ENCODE data around the gene PSMB10. TPM values are rescaled to one million over a fixed set of nuclear protein-coding genes. Genes with fewer than 3 reads are reported as not detected.

Gene PSMB10
- total RNA-seq, 1 donor from 2014 or later: 21.7 TPM

DNA sequence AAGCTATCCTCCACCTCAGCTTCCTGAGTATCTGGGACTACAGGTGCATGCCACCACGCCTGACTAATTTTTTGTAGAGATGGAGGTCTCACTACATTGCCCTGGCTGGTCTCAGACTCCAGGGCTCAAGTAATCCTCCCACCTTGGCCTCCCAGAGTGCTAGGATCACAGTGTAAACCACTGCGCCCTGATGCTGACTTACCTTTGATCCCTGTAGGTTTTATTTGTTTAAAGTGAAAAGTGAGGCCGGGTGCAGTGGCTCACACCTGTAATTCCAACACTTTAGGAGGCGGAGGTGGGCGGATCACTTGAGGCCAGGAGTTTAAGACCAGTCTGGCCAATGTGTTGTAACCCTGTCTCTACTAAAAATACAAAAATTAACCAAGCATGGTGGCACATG, 34.9 kb downstream of the PSMB10 start:
- DNase-seq (ENCODE audit: low spot score) (no peak), ATAC-seq (peak; percentile 57)

GRCh38 chr16:67897231-67897630, 39.4 kb downstream of the PSMB10 start:
- DNase-seq (ENCODE audit: low spot score): no peak
- no peak for ATAC-seq

GRCh38 chr16:67893743-67894399, 42.8 kb downstream of the PSMB10 start:
- ATAC-seq (peak; percentile 6), DNase-seq (ENCODE audit: low spot score) (no peak)

- DNase-seq (ENCODE audit: low spot score): peak; percentile 97
Measured at GRCh38 chr16:67892899-67893742, 43.5 kb downstream of the PSMB10 start, which contains the start of gene PSKH1. Gene PSKH1 (plus strand): TSS chr16:67893254. CDS start chr16:67908750, 15,496 bp downstream.

GRCh38 chr16:67892375-67892774, 44.3 kb downstream of the PSMB10 start:
- no peak for ATAC-seq
- DNase-seq (ENCODE audit: low spot score): no peak

More at GRCh38 chr16:67892899-67893742, 43.5 kb downstream of the PSMB10 start, which contains the start of gene PSKH1:
- peak; percentile 98 for ATAC-seq

DNA sequence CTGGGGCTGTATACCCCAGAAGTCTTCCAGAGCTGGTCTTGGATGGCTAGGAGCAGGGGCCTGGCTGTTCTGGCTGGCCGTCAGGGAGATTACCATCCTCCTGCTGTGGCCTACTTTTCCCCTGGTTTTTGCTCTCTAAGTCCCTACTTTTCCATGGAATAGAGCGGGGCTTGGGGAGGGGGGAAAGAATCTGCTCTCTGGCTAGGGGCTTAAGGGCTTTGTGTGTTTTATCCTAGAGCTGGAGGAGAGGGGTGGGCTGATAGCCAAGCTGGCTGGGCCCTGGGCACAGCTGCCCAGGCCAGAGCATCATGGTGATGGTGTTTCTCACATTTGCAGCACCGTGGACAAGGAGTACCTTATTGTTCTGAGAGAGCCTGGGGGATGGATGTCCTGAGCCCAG, 48.3 kb downstream of the PSMB10 start:
- no peak for DNase-seq (ENCODE audit: low spot score)
- ATAC-seq: no peak

DNA sequence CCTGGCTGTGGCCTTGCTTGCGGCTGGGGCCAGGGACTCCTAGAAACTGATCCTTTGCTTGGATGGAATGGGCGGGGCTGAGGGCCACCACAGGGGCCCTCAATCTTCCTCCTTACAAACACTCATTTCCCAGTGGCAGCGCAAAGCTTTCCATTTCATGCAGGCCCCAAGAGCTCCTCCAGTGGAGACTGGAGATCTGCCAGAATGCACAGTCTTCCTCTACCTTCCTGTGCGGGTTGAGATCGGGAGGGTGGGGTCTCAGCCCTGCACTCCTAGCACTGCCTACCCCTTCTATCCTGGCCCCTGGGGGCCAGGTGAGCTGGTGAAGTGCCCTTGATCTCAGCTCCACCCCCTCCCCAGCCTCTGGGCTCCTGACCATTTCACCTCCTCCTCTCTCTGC, 50.3 kb downstream of the PSMB10 start:
- ATAC-seq (no peak), DNase-seq (ENCODE audit: low spot score) (no peak)

DNA sequence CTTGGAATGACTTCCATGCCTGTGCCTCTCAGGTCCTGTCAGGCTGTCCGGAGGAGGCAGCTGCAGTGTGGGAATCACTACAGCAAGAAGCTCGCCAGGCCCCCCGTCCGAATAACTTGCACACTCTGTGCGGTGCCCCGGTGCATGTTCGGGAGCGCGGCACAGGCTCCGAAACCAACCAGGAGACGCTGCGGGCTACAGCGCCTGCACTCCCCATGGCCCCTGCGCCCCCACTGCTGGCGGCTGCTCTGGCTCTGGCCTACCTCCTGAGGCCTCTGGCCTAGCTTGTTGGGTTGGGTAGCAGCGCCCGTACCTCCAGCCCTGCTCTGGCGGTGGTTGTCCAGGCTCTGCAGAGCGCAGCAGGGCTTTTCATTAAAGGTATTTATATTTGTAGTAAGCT, 50.7 kb downstream of the PSMB10 start:
- no peak for DNase-seq (ENCODE audit: low spot score)
- ATAC-seq: no peak

DNA sequence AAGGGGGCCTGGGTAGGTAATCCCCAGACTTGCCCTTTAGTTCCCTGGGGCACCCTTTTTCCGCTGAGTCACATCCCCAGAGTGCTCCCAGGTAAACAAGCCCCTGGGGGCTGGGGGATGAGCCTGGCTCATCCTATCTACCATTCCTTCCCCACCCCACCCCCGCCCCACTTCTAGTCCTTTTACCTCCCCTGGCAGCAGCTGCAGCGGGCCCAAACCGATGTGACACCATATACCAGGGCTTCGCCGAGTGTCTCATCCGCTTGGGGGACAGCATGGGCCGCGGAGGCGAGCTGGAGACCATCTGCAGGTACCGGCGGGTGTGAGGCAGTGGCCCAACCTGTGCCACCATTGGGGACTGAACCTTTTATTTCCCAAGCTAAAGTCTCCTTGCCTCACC, 51.1 kb downstream of the PSMB10 start:
- no peak for ATAC-seq
- no peak for DNase-seq (ENCODE audit: low spot score)

- peak; percentile 93 for DNase-seq (ENCODE audit: low spot score)
- peak; percentile 94 for ATAC-seq
Measured at GRCh38 chr16:67884684-67885083, 52.0 kb downstream of the PSMB10 start, which contains the start of gene NRN1L. Gene NRN1L (plus strand): TSS chr16:67884885. CDS start chr16:67884904, 19 bp downstream.

Other genes with a start within 250 kb of the PSMB10 start
- gene GFOD2, start 217.5 kb downstream of the PSMB10 start, total RNA-seq: 33.8 TPM
- gene RANBP10, start 130.3 kb downstream of the PSMB10 start, total RNA-seq: 35.6 TPM
- gene TSNAXIP1, start 130.0 kb downstream of the PSMB10 start, total RNA-seq: 2.1 TPM
- gene THAP11, start 94.5 kb downstream of the PSMB10 start, total RNA-seq: 12.8 TPM
- 23.2 TPM for gene NUTF2, start 89.9 kb downstream of the PSMB10 start, total RNA-seq
- gene CENPT, start 89.2 kb downstream of the PSMB10 start, total RNA-seq: 23.1 TPM
- 22.1 TPM for gene EDC4, start 63.8 kb downstream of the PSMB10 start, total RNA-seq
- gene NRN1L, start 52.0 kb downstream of the PSMB10 start, total RNA-seq: 0.88 TPM
- 18.2 TPM for gene PSKH1, start 43.6 kb downstream of the PSMB10 start, total RNA-seq
- gene CTRL, start 5.0 kb downstream of the PSMB10 start, total RNA-seq: 0.73 TPM
- 172 TPM for gene LCAT, start 7.3 kb upstream of the PSMB10 start, total RNA-seq
- gene SLC12A4, start 31.8 kb upstream of the PSMB10 start, total RNA-seq: 20.1 TPM
- not detected for gene DPEP3, start 43.6 kb upstream of the PSMB10 start, total RNA-seq
- gene DPEP2, start 62.6 kb upstream of the PSMB10 start, total RNA-seq: 1.0 TPM
- not detected for gene DPEP2NB, start 79.1 kb upstream of the PSMB10 start, total RNA-seq
- 5.1 TPM for gene DDX28, start 86.4 kb upstream of the PSMB10 start, total RNA-seq
- 7.6 TPM for gene DUS2, start 86.4 kb upstream of the PSMB10 start, total RNA-seq
- gene NFATC3, start 148.5 kb upstream of the PSMB10 start, total RNA-seq: 27.6 TPM

Measured in left lobe of liver (tissue), 2 donors.